ENCODE measurements around the gene SLC26A2.
"Not testable (repeated sequence)": the region's sequence is repeated elsewhere in the genome, so short reads cannot be mapped to it uniquely, and the experiment has no call there.

The SLC26A2 gene

GRCh38 chr5:150022158-150022531 is 61.6 kb downstream of the SLC26A2 start:
- DNase-seq (ENCODE audit: low read depth): peak; percentile 96
- H3K4me3 ChIP-seq (replicated peaks; ENCODE audit: low read depth, low read length): no peak overlapping the region

GRCh38 chr5:150022681-150023080 is 62.1 kb downstream of the SLC26A2 start:
- no peak for TF ChIP-seq CTCF (IDR thresholded peaks at IDR 0.05; ENCODE audit: low read length, missing control alignments)
- H3K4me3 ChIP-seq (replicated peaks; ENCODE audit: low read depth, low read length): no peak overlapping the region
- DNase-seq (ENCODE audit: low read depth): no peak

More at GRCh38 chr5:150022158-150022531, 61.6 kb downstream of the SLC26A2 start:
- no peak for TF ChIP-seq CTCF (IDR thresholded peaks at IDR 0.05; ENCODE audit: low read length, missing control alignments)

GRCh38 chr5:150023136-150023535 is 62.6 kb downstream of the SLC26A2 start:
- H3K4me3 ChIP-seq (replicated peaks; ENCODE audit: low read depth, low read length): no peak overlapping the region
- no peak for DNase-seq (ENCODE audit: low read depth)
- TF ChIP-seq CTCF (IDR thresholded peaks at IDR 0.05; ENCODE audit: low read length, missing control alignments): no peak

GRCh38 chr5:150024346-150024984 is 63.9 kb downstream of the SLC26A2 start:
- no peak for DNase-seq (ENCODE audit: low read depth)
- no peak for TF ChIP-seq CTCF (IDR thresholded peaks at IDR 0.05; ENCODE audit: low read length, missing control alignments)
- H3K4me3 ChIP-seq (replicated peaks; ENCODE audit: low read depth, low read length): no peak overlapping the region

- H3K4me3 ChIP-seq (replicated peaks; ENCODE audit: low read depth, low read length): no peak overlapping the region
- no peak for TF ChIP-seq CTCF (IDR thresholded peaks at IDR 0.05; ENCODE audit: low read length, missing control alignments)
Measured at GRCh38 chr5:150026682-150027172, 66.2 kb downstream of the SLC26A2 start.

GRCh38 chr5:150028047-150028446 is 67.5 kb downstream of the SLC26A2 start:
- not testable (repeated sequence) for H3K4me3 ChIP-seq (replicated peaks; ENCODE audit: low read depth, low read length)

More at GRCh38 chr5:150026682-150027172, 66.2 kb downstream of the SLC26A2 start:
- no peak for DNase-seq (ENCODE audit: low read depth)

GRCh38 chr5:150033334-150033733 is 72.8 kb downstream of the SLC26A2 start:
- H3K4me3 ChIP-seq (replicated peaks; ENCODE audit: low read depth, low read length): no peak overlapping the region
- no peak for TF ChIP-seq CTCF (IDR thresholded peaks at IDR 0.05; ENCODE audit: low read length, missing control alignments)
- DNase-seq (ENCODE audit: low read depth): no peak

More at GRCh38 chr5:150028047-150028446, 67.5 kb downstream of the SLC26A2 start:
- DNase-seq (ENCODE audit: low read depth): not testable (repeated sequence)

Measured in fibroblast of pulmonary artery (primary cell).